GM21367 (cell line): Measurements from ENCODE around the gene PLEKHG4B.
"Not testable (repeated sequence)": the region's sequence is repeated elsewhere in the genome, so short reads cannot be mapped to it uniquely, and the experiment has no call there.

Source experiments
- ATAC-seq: cut with Tn5 transposase; IDR thresholded peaks from one replicate; pipeline ENCODE4 v1.9.1; 2021; ENCODE audit not compliant: unreplicated experiment

PLEKHG4B gene, protein sequence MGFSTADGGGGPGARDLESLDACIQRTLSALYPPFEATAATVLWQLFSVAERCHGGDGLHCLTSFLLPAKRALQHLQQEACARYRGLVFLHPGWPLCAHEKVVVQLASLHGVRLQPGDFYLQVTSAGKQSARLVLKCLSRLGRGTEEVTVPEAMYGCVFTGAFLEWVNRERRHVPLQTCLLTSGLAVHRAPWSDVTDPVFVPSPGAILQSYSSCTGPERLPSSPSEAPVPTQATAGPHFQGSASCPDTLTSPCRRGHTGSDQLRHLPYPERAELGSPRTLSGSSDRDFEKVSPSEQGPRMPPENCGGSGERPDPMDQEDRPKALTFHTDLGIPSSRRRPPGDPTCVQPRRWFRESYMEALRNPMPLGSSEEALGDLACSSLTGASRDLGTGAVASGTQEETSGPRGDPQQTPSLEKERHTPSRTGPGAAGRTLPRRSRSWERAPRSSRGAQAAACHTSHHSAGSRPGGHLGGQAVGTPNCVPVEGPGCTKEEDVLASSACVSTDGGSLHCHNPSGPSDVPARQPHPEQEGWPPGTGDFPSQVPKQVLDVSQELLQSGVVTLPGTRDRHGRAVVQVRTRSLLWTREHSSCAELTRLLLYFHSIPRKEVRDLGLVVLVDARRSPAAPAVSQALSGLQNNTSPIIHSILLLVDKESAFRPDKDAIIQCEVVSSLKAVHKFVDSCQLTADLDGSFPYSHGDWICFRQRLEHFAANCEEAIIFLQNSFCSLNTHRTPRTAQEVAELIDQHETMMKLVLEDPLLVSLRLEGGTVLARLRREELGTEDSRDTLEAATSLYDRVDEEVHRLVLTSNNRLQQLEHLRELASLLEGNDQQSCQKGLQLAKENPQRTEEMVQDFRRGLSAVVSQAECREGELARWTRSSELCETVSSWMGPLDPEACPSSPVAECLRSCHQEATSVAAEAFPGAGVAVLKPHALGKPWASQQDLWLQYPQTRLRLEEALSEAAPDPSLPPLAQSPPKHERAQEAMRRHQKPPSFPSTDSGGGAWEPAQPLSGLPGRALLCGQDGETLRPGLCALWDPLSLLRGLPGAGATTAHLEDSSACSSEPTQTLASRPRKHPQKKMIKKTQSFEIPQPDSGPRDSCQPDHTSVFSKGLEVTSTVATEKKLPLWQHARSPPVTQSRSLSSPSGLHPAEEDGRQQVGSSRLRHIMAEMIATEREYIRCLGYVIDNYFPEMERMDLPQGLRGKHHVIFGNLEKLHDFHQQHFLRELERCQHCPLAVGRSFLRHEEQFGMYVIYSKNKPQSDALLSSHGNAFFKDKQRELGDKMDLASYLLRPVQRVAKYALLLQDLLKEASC (N-terminal part only)

DNA sequence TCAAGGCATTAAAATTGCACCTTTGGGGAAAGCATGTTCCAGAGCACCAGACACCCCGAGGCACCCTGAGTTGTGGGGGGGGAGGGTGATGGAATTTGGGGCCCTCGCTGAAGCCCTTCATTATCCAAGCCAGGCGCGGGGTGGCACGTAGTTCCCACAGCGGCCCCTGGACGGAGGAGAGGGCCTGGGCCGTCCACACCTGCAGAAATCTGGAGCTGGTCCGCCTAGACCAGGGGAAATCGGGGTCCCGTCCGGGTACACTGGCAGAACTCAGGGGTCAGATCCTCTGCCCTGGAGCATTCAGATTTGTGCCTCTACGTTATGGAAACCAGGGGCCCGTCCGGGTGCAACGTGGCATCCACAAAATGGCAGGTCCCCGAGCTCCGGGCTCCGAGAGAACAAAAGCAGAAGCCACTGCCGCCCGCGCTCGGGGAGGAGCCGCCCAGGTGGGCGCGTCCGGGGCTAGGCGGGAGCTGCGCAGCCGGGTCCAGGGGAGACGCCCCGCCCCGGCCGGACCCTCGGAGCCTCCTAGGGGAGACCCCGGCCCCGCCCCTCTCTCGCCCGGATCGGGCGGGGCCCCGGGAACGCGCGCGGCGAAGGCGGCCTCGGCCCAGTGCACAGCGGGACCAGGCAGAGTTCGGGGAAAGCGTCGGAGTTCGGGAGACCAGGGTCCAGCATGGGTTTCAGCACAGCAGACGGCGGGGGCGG, at the start of gene PLEKHG4B:
PLEKHG4B (plus strand) TSS at position 613 of the 708 bp plus-strand sequence; CDS start at position 677, 64 bp downstream.
- ATAC-seq, result no peak

DNA sequence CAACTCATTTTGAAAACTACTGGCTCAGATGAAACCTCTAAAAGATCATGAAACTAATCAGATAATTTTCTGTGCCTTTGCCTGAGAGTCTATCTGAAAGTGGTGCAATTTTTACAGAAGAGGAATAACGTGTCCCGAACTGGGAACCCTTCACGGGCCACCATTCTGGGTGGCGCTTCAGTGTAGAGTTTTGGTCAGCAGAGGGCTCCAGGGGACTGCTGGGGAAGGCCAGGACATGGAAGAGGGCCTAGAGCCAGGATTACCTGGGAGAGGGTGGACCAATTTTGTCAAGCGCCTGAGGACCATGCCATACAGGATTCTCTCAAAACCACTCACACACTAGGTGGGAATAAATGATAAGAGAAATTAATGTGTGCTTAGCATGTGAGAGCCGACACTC, 49.7 kb upstream of the PLEKHG4B start:
- ATAC-seq, result no peak

- ATAC-seq, result no peak
Measured at GRCh38 chr5:48192-48591, 43.8 kb upstream of the PLEKHG4B start.

DNA sequence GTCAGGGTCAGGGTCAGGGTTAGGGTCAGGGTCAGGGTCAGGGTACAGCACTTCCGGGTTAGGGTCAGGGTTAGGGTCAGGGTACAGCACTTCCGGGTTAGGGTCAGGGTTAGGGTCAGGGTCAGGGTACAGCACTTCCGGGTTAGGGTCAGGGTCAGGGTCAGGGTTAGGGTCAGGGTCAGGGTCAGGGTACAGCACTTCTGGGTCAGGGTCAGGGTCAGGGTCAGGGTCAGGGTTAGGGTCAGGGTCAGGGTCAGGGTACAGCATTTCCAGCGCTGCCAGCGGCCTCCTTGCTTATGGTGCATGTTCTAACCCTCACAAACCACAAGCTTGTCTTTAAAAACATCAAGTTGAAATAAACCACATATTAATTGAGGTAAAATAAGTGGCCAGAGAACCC, 42.4 kb upstream of the PLEKHG4B start:
- not testable (repeated sequence) for ATAC-seq

- no peak for ATAC-seq
Measured at GRCh38 chr5:49953-50544, 41.9 kb upstream of the PLEKHG4B start.

- no peak for ATAC-seq
Measured at GRCh38 chr5:50724-51499, 41.1 kb upstream of the PLEKHG4B start.

DNA sequence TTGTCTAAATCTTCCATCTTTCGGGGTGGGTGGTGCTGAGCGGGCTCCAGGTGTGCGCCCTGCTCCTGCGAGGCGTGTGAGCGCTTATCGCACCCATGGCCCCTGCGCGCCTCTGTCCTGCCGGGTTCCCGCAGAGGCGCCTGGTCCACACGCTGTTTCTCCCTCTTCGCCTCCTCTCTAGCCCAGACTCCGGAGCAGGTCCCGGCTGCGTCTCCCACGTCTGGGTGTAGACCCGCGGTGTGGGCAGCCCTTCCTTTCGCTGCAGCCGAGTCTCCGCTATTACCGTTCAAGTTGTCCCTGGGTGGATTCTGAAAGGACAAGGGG, 40.5 kb upstream of the PLEKHG4B start:
- no peak for ATAC-seq

DNA sequence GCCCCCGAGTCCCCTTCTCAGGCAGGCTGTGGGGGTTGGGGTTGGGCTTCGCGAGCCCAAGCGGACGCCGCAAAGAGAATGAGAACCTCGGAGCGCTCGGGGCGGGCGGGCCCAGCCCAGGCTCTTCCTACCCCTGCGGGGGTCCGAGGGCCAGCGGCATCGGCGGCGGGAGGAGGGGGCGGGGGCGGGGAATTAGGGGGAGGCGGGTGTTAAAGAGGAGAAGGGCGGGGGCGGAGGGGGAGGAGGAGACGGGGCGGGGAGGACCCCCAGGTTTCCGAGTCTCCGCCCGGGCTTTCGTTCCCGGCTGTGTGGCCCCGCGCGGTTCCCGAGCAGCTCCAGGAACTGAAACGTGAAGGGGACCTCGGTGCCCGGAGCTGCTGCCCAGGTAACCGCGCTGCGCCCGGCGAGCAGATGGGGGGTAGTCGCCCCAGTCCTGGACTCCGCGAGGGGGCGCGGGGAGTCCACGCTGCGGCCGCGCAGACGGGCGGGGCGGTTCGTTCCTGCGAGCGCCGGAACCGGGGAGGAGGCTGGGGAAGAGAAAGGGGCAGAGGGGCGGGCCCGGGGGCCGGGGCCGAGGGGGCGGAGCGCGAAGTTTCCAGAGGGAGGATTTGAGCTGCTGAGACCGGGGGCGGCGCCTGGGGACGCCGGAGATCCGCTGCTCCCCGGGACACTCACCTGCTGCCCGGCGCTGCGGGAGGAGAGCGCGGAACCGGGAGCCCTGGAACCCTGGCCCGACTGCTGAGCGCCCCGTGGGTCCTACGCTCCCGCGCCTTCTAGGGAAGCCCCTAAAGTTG, 38.4 kb upstream of the PLEKHG4B start:
- ATAC-seq, result no peak

GRCh38 chr5:54175-54730, 37.7 kb upstream of the PLEKHG4B start:
- no peak for ATAC-seq

- ATAC-seq, result no peak
Measured at GRCh38 chr5:54876-55569, 36.9 kb upstream of the PLEKHG4B start.

DNA sequence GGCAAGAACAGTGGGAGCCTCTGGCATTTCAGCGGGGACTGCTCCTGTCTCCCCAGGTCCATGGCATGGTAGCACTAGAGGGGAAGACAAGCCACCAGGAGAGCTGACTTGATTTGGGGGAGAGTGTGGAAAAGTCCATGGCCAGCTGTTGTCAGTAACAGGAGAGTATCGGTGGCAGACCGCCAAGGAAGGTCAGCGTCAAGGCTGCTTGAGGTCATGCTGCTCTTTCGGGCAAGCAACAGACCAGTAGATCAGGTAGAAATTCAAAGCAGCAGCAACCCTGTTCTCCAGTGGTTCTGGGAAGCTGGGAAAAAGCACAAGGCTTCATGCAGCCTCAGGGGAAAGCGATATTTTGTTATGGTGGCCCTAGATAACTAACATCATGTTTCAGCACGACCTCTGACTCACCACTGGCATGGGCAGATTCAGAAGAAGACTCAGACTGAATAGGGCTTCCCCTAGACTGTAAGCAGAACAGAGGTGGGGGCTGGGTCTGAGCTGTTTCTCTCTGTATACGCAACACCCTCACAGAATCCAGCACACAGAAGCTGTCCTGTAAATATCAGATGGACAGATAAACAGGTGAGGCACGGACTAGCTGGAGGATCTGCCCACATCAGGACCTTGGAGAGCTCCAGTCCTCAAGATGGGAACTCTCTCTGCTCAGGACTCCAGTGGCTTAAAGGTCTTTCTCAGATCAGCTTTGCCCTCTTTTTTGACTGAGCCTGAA, 35.2 kb upstream of the PLEKHG4B start:
- no peak for ATAC-seq

DNA sequence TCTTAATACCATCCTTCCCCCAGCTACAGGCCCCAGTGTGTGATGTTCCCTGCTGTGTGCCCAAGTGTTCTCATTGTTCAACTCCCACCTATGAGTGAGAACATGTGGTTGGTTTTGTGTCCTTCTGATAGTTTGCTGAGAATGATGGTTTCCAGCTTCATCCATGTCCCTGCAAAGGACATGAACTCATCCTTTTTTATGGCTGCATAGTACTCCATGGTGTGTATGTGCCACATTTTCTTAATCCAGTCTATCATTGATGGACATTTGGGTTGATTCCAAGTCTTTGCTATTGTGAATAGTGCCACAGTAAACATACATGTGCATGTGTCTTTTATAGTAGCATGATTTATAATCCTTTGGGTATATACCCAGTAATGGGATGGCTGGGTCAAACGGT, 31.7 kb upstream of the PLEKHG4B start:
- not testable (repeated sequence) for ATAC-seq

DNA sequence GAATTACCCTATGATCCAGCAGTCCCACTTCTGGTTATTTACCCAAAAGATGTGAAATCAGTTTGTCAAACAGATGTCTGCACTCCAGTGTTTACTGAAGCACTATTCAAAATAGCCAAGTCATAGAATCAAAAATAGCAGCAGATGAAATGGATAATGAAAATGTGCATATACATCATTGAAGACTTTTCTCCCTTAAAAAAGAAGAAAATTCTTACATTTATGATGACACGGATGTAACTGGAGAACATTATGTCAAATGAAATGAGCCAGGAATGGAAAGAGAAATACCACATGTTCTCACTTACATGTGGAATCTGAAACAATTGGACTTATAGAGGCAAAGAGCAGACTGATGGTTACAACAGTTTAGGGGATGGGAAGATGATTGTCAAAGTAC, 21.5 kb upstream of the PLEKHG4B start:
- no peak for ATAC-seq

DNA sequence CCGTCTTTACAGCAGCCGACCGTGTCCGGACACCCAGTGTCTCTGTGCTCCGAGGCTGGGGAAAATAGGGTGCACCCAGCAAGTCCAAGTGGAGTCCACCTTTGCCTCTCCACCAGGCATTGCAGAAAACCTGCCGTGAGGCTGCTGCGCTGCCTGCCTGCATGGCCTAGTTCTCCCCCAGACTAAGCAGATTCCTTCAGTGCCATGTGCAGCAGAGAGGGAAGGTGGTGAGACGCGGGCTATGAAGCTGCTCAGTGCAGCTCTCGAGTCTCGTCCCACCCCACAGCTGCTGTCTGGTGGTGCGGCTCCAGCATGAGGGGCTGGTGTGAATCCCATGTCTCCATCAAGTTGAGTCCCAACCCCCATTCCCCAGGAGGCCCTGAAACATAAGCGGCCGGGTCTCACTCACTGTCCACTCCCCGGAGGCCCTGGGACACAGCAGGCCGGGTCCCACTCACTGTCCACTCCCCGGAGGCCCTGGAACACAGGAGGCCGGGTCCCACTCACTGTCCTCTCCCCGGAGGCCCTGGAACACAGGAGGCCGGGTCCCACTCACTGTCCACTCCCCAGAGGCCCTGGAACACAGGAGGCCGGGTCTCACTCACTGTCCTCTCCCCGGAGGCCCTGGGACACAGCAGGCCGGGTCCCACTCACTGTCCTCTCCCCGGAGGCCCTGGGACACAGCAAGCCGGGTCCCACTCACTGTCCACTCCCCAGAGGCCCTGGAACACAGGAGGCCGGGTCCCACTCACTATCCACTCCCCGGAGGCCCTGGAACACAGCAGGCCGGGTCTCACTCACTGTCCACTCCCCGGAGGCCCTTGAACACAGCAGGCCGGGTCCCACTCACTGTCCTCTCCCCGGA, 19.4 kb upstream of the PLEKHG4B start:
- ATAC-seq, result not testable (repeated sequence)

GRCh38 chr5:73181-73447, 18.9 kb upstream of the PLEKHG4B start:
- ATAC-seq, result not testable (repeated sequence)

- ATAC-seq, result no peak
Measured at GRCh38 chr5:73768-74502, 18.0 kb upstream of the PLEKHG4B start.
